Measurements from ENCODE around the gene CA5A.

DNA sequence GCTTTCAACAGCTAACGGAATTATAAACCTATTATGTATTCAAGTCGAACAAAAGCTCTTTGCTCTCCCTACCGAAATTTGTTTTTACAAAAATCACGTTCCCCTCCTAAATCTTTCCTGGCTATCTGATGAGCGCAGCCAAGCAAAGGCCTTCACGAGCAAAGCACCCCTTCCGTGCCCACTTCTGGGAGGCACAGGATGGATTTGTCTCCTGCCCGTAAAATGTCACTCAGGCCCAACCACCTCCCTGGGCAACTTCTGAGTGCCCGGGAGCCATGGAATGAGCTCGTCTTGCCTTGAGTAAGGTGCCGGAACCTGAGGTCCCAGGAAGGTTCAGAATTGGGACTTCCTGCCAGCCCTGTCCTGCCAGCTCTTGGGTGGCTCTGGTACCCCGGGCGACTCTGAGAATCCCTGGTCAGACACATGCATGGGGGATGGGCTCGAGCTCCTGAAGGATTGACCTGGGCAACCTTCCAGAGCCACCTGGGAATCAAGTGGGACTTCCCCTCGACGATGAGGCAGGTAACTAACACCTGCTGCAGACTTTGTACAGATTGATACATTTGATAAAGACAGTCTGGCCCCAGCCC, 86.8 kb downstream of the CA5A start:
- TF ChIP-seq, protein P1, sequence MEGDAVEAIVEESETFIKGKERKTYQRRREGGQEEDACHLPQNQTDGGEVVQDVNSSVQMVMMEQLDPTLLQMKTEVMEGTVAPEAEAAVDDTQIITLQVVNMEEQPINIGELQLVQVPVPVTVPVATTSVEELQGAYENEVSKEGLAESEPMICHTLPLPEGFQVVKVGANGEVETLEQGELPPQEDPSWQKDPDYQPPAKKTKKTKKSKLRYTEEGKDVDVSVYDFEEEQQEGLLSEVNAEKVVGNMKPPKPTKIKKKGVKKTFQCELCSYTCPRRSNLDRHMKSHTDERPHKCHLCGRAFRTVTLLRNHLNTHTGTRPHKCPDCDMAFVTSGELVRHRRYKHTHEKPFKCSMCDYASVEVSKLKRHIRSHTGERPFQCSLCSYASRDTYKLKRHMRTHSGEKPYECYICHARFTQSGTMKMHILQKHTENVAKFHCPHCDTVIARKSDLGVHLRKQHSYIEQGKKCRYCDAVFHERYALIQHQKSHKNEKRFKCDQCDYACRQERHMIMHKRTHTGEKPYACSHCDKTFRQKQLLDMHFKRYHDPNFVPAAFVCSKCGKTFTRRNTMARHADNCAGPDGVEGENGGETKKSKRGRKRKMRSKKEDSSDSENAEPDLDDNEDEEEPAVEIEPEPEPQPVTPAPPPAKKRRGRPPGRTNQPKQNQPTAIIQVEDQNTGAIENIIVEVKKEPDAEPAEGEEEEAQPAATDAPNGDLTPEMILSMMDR (IDR thresholded peaks at IDR 0.05): no peak
- TF ChIP-seq POLR2A (IDR thresholded peaks at IDR 0.05; ENCODE audit: low read depth): no peak

All from esophagus muscularis mucosa (tissue), 3 donors.